Occipital lobe (tissue), 2 donors: ENCODE measurements around the gene TBL1XR1. TPM values are rescaled to one million over a fixed set of nuclear protein-coding genes. Genes with fewer than 3 reads are reported as not detected.
"Not testable (repeated sequence)": the region's sequence is repeated elsewhere in the genome, so short reads cannot be mapped to it uniquely, and the experiment has no call there.

Experiments used
- DNase-seq: peaks from one replicate; lab custom pipeline; 2025; lab: John Stamatoyannopoulos, UW
- total RNA-seq: library from RNA; depleted of rRNA; stranded (reverse); fragments of >200 nt; gene quantifications from one replicate; pipeline ENCODE4 v1.2.3, GENCODE V29; 2014

Gene TBL1XR1
- total RNA-seq, 1 donor from 2014 or later: 358 TPM

DNA sequence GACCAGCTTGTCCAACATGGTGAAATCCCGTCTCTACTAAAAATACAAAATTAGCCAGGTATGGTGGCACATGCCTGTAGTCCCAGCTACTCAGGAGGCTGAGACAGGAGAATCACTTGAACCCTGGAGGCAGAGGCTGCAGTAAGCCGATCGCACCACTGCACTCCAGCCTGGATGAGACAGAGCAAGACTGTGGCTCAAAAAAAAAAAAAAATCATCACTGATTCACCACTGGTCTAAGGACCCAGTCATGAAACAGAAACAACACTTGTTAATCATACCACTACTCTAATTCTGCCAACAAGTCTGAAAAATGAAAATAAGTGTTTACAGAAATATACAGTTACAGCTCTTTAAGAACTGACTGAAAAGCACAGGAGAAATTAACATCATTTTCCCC lies 12.7 kb downstream of the TBL1XR1 start:
- DNase-seq: not testable (repeated sequence)

DNA sequence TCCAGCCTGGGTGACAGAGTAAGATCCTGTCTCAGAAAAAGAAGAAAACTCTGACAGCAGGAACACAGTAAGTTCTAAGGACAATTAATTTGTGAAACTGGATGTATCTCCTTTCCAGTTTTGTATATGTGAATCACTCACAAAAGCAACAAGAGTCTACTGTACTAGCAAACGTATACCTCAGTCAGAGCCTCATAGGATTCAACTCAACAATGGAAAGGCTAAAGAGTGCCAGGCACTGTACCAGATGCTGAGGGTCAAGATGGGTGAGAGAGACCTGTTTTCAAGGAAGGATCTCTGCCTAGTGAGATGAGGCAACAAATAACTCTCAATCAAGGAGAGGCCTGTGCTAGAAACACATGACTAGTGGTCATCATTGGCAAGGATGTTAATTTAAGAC lies 14.9 kb downstream of the TBL1XR1 start:
- no peak for DNase-seq

DNA sequence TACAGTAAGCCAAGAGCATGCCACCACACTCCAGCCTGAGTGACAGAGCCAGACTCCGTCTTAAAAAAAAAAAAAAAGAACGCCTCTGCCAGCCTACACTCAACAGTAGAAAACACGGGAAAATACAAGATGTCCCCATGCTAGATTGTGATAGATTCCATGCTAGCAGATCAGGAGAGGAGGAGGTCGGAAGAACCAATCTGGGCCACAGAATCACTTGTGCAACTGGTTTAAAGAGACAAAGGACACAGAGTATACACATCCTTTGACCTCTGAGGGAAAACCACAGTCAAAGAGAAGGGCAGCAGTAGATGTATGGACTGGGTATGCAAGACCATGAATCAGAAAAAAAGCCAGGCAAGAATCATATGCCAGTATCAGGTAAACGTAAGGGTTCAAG lies 15.9 kb downstream of the TBL1XR1 start:
- no peak for DNase-seq

- no peak for DNase-seq
These were observed 16.8 kb downstream of the TBL1XR1 start for GRCh38 chr3:177180506-177180905.

DNA sequence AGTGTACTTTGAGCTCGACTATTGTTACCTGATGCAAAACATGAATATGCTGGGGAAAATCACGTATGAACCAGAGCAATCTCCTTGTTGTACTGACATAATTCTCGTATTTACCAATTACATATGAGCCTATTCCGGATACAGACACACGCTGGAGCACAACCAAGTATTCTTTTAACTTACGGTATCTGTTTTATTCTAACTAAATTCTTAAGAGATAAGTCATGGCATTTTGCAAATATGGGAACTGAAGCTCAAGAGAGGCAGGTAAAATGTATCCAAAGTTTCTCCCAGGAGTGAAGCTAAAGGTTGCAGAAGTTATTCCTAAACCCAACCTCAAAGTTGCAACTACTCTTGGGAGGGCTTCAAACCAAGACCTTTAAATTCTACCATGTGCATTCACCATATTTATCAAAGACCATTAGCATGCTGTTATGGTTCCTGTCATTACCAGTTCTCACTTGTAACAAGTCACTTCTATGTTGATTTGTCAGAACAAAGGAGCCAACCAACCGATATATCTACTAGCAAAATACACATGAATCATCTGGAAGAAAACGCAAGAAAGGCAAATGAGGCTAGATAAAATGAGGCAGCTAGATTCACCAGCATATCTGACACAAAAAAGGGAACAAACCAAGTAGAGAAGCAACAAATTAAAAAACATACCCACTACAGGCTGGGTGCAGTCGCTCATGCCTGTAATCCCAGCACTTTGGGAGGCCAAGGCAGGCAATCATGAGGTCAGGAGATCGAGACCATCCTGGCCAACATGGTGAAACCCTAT lies 17.8 kb downstream of the TBL1XR1 start:
- no peak for DNase-seq

GRCh38 chr3:177177749-177178221 lies 19.5 kb downstream of the TBL1XR1 start:
- DNase-seq: no peak

DNA sequence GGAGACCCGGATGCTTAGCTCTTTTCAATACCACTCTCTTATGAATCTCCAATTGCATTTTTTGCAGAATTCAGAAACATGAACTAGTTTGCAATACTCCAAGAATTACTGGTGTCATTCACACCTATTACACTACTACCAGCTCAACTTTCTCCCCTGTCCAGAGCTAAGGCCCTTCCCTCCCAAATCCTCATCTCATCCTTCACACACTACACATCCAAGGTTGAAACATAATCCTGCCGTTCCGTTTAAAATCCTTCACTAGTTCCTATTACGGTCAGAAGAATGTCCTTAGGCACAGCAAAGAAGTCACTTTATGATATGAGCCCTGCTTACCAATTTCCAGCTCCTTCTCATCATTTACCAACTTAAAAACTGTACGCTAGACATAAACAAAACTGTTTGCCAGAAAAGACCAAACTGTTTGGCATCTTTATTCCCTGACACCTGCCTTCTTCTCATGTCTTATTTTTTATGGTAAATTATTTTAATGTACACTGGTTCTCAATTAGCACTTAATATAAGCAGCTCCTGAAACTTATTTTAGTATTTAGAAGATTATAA lies 22.6 kb downstream of the TBL1XR1 start:
- no peak for DNase-seq

DNA sequence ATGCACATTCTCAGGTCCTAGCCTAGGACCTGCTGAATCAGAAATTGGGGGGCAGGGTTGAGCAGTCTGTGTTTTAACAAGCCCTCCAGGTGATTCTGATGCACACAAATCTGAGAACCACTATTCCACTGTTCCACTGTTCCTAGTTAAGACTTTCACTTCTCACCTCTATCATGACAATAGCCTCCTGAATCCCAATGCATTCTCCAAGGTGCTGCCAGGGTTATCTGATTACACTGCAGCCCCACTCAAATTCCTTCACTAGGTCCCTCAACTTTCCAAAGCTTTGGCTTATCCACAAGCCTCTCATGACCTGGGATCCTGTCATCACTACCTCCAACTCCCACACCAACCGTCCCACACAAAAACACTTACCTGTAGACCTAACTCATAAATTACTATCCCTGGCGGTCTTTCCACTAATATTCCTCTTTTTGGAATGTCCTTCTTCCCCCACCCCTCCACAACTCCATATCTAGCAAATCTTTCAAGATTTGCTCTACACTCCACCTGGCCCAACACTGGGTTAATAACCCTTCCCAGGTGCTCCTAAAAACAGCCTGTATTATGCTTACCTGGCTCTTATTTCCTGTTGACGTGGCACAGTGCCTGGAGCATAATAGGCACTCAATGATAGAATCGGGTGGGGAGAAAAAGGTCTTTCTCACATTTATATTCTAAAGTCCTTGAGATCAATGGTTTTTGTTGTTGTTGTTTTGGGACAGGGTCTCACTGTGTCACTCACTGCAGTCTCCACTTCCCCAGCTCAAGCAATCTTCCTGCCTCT lies 27.2 kb downstream of the TBL1XR1 start:
- no peak for DNase-seq

DNA sequence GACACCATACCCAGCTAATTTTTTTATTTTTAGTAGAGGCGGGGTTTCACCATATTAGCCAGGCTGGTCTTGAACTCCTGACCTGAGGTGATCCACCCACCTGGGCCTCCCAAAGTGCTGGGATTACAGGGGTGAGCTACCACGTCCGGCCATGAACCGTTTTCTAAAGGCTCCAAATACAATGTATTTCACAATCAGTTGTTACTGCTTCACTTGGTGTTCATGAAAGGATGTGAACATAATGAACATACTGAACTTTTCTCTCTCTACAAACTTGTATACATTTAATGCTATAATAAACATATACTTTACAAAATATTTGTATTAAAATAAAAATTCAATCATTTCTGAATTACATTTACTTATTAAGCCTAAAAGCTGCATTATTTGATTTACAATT lies 28.9 kb downstream of the TBL1XR1 start:
- no peak for DNase-seq

GRCh38 chr3:177162742-177163141 lies 34.5 kb downstream of the TBL1XR1 start:
- DNase-seq: no peak

- DNase-seq: not testable (repeated sequence)
These were observed 35.7 kb downstream of the TBL1XR1 start for GRCh38 chr3:177161603-177162002.

DNA sequence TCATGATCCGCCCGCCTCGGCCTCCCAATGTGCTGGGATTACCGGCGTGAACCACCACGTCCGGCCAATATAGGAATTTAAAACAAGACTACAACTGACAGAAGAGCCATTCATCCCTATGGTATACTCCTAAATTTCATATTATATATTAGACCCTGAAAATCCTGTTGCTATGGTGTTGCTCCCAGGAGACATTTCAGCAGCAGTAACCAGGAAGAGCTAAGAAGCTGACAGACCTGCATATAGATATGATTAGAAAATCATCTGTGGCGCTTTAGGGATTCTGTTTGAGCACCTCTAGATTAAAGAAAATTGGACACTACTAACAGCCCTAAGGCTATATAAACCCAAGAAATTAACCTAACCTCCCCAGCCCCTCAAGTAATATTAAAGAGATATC lies 38.8 kb downstream of the TBL1XR1 start:
- DNase-seq: no peak

DNA sequence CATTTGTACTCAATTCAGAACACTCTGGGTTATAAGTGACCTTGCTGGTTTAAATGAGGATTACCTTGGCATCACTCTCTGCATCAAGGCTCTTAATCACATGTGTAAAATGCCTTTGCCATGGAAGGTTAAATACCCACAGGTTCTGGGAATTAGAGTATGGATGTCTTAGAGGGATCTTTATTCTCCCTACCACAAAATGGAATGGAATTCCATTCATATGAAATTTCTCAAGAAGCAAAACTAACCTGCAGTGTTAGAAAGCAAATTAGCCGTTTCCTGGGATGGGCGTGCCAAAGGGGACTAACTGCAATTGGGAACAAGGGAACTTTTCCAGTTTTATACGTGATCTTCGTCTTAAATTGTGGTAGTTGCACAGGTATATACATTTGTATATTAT lies 39.8 kb downstream of the TBL1XR1 start:
- no peak for DNase-seq

- no peak for DNase-seq
These were observed 42.5 kb downstream of the TBL1XR1 start for GRCh38 chr3:177154733-177155132.

- no peak for DNase-seq
These were observed 46.2 kb downstream of the TBL1XR1 start for GRCh38 chr3:177150970-177151627.

DNA sequence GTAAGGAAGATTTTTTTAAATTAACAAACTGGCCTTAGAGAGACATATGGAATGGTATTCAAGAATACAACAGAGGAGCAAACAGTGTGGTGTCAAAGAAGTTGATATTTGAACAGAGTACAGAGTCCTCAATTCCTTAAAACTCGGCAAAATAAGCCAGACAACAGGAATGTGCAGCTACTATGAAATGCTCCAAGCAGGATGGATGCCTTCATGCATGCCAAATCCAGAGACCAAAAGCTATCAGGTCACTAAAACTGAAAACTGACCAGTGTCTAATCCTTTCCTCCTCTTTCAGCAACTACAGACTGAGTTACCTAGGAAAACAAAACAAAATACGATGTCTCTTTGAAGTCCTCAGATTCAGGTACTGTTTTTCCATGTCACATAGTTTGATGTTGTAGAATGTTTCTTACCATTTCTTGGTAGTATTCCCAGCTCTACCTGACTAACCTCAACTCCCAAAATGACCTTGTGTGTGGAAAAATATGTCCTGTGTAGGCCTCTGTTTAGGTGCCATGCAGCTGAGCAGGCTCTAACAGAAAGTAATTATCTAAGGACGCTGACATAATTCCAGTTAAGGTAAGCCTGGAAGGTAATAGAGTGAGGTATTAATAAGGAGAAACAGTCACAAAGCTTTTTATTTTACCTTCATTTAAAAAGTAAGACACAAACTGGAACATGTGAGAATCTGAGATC lies 46.9 kb downstream of the TBL1XR1 start:
- no peak for DNase-seq

- DNase-seq: no peak
These were observed 48.2 kb downstream of the TBL1XR1 start for GRCh38 chr3:177149106-177149505.

DNA sequence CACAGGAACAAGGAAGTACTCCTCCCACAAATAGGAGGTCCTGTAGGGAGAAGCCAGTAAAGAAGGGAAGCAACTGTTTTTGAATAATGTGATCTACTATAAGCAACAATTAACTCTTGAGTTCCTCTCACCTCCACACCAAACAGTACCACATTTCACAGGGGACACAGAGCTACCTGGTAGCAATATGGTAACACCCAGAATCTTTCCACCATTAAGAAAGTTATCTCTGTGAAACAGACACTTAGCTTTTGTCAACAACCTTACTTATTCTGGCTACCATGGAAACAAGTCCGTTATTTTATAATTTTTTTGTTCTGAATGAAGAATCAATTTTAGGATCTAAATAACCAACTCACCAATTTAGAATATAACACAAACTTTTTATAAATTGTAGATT lies 49.5 kb downstream of the TBL1XR1 start:
- DNase-seq: no peak

DNA sequence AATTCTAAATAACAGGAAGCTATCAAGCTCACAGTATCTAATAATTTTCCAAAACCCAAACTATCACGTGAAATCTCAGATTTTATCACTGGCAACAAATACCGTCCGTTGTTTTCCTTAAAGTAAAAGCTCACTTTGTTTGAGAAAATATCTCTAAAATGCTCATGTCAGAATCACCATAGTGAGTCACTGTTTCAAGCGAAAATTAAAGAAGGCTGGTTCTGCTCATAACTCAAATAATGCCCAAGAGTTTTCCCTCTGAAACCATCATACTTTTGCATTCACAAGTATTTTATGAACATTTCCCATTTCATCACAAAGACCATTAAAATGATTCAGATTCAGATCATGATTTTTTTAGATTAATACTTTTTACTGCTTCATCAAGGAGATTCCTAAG lies 50.6 kb downstream of the TBL1XR1 start:
- DNase-seq: no peak

GRCh38 chr3:177145954-177146353 lies 51.3 kb downstream of the TBL1XR1 start:
- no peak for DNase-seq

GRCh38 chr3:177145381-177145780 lies 51.9 kb downstream of the TBL1XR1 start:
- DNase-seq: no peak
